GM18951 (cell line): ENCODE data around the gene DDN.

Experiments
- POLR2A ChIP-seq: IDR thresholded peaks from 4 replicates; pipeline ENCODE4 v1.6.1; 2011; ENCODE audit warnings: mild to moderate bottlenecking; ENCODE audit not compliant: insufficient read length, insufficient read depth; ENCODE audit errors: extremely low read depth
- in situ Hi-C: fragments of 300-500 bp; cut with MboI; formaldehyde crosslinking; loops from one replicate; pipeline ENCODE4 v1.12.0; 2022; ENCODE audit warnings: low sequenced_read_pairs, mixed read lengths, inconsistent platforms; ENCODE audit not compliant: unreplicated experiment

Gene DDN

DNA sequence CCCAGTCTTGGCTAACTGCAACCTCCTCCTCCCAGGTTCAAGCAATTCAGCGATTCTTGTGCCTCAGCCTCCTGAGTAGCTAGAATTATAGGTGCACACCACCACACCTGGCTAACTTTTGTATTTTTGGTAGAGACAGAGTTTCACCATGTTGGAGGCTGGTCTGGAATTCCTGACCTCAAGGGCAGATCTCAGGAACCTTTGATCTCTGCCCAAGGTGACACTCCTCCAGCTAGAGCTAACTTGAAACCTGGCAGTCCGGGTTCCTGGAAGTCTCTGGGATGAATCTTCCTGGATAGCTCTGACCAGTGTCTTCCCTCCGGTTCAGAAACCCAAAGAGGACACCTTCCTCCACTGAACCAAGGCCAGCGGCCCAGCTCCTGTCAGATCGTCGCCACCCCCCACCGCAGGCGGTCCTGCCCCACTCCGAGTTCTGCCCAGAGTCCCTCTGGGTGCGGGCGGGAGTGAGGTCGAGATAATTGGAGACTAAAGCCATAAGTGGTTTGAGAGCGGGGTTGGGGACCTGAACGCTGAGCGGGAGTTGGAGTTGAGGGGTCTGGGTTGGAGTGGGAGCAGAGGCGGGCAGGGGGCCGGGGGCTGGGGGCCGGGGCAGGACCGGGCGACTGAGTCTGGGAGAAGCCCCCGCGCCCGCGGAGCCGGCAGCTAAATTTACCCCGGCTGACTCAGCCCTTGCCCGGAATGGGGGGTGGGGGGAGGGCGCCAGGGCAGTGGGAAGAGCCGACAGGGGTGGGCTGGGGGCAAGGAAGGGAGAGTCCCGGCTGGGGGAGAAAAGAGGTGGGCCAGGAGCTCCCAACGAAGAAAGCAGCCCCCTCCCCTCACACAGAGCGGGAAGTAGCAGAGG, 4.7 kb downstream of the DDN start:
- no peak for TF ChIP-seq POLR2A

DNA sequence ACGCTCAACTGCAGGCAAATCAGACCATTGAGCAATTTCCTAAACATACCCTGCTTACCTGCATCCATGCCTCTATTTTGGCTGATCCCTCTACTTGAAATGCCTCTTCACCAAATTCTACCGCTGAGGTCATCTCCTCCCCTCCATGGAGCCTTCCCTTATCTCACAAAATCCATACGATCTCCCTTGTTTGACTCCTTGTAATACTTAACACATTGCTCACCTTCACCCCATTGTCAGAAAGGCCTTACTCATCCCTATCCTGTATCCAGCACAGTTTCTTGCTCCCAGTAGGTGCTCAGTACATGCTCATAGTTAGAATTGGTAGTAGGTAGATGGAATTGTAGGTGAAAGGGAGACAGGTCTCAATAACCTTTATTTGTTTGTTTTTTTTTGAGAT, 5.4 kb downstream of the DDN start:
- in situ Hi-C loops, result no loop called here
- TF ChIP-seq POLR2A, result no peak

More for the DNA sequence above, 4.7 kb downstream of the DDN start:
- in situ Hi-C loops, result no loop called here

DNA sequence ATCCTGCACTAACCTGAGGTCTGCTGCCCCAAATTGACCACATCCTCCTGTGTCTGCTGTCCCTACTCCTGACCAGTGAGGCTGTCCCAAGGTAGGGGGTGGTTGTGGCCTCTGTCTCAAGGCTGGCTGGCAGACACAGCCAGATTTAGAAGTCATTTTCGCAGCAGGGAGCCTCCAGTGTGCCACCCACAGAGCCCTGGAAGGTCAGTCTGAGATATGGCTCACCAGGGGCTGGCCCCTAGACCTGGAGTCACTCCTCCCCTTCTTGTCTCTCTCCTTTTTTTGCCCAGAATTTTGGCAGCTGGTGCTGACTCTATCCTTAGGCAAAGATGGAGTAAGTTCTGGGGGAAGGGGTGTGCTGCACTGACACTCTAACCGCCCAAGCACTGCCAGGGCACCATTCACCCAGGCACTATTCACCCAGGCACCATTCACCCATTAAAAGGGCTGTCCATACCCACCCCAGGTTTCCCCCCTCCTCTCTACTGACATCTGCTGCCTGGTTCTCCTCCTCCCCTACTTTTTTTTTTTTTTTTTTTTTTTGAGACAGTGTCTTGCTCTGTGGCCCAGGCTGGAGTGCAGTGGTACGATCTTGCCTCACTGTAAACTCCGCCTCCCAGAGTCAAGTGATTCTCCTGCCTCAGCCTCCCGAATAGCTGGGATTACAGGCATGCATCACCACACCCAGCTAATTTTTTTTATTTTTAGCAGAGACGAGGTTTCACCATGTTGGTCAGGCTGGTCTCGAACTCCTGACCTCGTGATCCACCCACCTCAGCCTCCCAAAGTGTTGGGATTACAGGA, 7.7 kb downstream of the DDN start:
- in situ Hi-C loops, result no loop called here
- TF ChIP-seq POLR2A, result no peak

DNA sequence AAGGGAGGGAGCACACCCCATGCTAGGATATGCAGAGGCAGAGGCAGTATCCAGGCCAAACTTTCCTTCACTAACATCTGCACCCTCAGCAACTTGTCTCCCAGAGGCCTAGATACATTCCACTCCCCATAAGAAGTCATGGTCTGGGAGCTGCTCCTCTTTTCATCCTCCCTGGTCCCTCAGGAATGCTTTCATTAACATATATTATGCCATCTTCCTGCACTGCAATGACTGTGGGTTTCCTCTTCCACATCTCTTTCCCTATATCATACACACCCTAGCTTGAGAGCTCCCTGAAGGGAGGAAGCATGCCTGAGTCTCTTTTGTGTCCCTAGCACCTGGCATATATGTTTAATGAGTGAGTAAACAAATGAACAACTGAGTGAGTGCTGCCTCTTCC, 8.6 kb downstream of the DDN start:
- in situ Hi-C loops, result no loop called here
- no peak for TF ChIP-seq POLR2A

DNA sequence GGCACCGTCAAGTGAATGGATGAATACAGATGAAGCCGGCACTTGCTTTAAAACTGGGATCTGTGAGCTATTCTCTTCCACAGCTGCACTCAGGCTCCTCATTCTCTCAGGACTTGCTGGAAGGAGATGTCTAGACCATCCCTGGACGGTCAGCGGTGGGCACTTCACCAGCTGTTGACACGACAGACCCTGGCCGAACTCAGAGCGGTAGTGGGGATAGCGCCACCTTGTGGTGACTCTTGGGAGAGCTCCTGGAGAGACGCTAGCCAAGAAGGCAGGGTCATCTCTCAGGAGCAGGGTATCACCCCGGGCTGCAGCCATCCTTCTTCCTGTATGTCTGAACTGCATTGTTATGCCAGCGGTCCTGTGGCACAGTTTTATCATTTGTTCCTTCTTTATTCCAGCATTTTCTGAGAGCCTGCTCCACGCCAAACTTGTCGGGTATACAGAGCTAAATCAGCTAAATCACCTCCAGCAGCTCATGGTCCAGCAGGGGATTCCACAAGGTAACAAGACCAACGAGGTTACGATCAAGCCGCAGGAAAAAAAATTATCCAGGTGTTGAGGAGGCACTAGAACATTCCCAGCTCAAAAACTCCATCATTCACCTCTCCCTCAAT, 11.0 kb downstream of the DDN start:
- no peak for TF ChIP-seq POLR2A

DNA sequence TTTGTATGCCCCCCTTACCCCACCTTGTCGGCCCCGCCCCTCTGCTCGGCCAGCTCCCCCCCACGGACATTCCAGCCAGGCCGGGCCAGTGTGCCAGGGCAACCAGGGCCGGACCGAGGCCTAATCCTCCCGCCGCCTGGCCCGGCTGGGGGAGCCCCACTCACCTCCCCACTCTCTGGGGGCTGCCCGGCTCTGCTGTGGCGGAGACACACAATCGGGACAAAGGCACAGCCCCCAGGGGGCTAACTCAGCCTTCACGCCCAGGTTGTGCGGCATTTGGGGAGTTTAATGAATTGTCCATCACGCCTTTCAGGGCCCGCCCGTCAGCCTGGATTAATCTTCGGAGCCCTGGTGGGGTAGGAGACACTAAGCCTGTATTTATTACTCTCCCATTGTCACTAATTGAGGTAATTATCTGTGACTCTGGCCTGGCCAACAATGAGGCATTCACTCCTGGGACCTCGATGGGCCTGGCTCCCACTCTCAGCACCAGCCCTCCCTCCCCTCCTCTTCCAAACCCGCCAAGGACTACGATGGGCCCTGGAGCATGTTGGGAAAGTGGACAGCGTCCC, 12.4 kb downstream of the DDN start:
- no peak for TF ChIP-seq POLR2A
- in situ Hi-C loops, result no loop called here

More for the DNA sequence above, 11.0 kb downstream of the DDN start:
- in situ Hi-C loops, result no loop called here

DNA sequence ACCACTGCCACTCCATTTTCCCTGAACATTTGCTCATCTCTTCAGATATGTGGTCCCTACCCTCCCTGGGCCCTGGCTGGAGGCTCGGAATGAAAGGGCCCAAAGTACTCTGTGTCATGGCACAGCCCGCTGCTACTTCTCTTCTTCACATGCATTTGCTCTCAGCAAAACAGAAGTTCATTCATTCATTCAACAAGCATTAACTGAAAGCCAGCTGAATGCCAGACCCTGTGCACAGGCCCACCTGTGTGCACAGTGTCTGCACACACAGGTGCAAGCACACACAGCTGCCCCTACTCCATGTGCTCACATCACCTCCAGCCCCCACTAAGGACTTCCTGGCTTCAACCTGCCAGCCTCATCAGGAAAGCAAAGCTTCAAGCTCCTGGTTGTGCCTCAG, 13.3 kb downstream of the DDN start:
- in situ Hi-C loops, result no loop called here
- TF ChIP-seq POLR2A, result no peak

DNA sequence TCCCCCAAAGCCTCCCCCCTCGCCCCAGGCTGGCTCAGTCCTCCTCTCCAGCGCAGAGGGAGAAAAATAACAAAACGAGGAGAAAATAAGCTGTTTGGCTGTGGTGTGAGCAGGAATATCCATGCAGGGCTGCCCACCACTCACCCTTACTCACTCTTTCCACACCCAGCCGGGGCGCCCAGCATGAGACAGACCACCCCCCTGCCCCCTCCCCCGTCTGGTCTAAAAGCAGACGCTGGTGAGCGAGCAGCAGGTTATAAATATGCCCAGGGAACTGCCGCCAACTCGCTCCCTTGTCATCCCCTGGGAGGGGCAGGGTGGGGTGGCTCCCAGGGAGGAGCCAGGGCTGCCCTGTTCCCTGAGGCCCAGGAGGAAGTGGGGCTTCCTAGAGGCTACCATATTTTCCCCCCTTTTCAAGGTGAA, 13.7 kb downstream of the DDN start:
- in situ Hi-C loops, result no loop called here
- no peak for TF ChIP-seq POLR2A

DNA sequence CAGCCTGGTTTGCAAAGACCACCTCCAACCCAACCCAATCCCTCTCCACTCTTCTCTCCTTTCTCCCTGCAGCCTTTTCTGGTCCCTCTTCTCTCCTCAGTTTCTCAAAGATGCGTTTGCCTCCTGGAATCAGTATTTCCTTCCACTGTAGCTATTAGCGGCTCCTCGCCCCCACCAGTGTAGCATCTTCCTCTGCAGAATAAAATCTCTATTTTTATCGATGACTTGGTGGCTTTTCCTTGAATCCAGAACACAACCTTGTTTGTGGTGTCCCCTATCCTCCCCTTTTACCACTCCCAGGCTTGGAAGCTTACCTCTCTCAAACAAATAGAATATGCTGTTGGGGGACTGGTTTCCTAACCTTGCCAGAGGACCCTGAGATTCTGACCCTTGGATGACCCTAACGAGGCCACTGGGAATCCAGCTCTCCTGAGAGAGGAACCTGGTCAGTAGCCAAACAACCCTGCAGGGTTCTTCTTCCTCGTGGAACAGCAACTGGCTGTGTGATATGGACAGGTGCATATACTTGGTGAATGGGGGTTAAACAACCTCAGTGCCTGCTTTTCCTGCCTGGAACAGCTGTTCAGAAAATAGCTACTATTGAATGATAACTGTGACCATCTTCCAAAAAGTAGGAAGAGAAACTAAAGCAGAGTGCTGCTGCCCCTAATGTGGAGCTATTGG, 16.6 kb downstream of the DDN start:
- no peak for TF ChIP-seq POLR2A
- in situ Hi-C loops, result no loop called here

DNA sequence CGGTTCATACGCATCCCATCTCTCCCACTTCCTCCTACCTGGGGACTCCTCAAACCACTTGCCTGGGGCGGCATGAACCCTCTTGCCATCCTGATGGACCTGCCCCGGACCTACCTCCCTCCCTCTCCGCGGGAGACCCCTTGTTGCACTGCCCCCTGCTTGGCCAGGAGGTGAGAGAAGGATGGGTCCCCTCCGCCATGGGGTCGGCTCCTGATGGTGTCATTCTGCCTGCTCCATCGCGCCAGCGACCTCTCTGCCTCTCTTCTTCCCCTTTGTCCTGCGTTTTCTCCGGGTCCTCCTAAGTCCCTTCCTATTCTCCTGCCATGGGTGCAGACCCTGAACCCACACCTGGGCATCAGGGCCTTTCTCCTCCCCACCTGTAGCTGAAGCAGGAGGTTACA, 17.4 kb downstream of the DDN start:
- TF ChIP-seq POLR2A, result no peak

DNA sequence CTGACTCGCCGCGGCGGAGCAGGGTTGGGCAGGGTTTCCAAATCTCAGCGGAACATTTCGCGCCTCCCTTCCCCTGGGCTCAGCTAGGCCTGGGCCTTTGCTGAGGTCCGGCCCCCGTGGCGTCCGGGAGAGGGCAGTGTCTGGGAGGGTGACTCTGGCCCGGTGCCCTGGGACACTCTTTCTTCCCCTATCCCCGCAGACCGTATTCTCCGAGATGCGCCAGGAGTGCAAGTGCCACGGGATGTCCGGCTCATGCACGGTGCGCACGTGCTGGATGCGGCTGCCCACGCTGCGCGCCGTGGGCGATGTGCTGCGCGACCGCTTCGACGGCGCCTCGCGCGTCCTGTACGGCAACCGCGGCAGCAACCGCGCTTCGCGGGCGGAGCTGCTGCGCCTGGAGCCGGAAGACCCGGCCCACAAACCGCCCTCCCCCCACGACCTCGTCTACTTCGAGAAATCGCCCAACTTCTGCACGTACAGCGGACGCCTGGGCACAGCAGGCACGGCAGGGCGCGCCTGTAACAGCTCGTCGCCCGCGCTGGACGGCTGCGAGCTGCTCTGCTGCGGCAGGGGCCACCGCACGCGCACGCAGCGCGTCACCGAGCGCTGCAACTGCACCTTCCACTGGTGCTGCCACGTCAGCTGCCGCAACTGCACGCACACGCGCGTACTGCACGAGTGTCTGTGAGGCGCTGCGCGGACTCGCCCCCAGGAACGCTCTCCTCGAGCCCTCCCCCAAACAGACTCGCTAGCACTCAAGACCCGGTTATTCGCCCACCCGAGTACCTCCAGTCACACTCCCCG, 18.0 kb downstream of the DDN start:
- in situ Hi-C loops, result no loop called here
- TF ChIP-seq POLR2A, result no peak

More for the DNA sequence above, 17.4 kb downstream of the DDN start:
- in situ Hi-C loops, result no loop called here
